Kidney (tissue), 14 donors: ENCODE measurements around the gene PADI2. TPM values are rescaled to one million over a fixed set of nuclear protein-coding genes. Genes with fewer than 3 reads are reported as not detected.

Experiments
- DNase-seq, 5 donors: peaks; one replicate each; pipeline ENCODE4 v3.0.0-alpha.2; 2013 to 2020
- FAIRE-seq: peaks from 2 replicates; lab custom pipeline; 2012; peaks lifted over from hg19 to GRCh38; lab: Jason Lieb, UNC
- H3K27ac ChIP-seq, 2 donors: one replicate each; pipeline ENCODE4 v1.7.0; 2013; ENCODE audit warnings: low read depth in 2 of 2, low read length in 2 of 2, inconsistent platforms in 1 of 2
- H3K27me3 ChIP-seq: one replicate; pipeline ENCODE4 v1.7.1; 2013; ENCODE audit warnings: low read length, inconsistent platforms; ENCODE audit not compliant: control insufficient read depth, insufficient read depth
- H3K36me3 ChIP-seq, 3 donors: one replicate each; pipeline versions ENCODE4 v1.7.0 to v1.7.1; 2013; ENCODE audit warnings: low read length in 3 of 3, control low read depth in 1 of 3, inconsistent platforms in 1 of 3; ENCODE audit not compliant: insufficient read depth in 3 of 3, control insufficient read depth in 2 of 3
- H3K4me1 ChIP-seq, 3 donors: one replicate each; pipeline versions ENCODE4 v1.7.0 to v1.7.1; 2013; ENCODE audit warnings: low read length in 3 of 3, inconsistent platforms in 1 of 3, low read depth in 1 of 3; ENCODE audit not compliant: control insufficient read depth in 2 of 3, insufficient read depth in 2 of 3
- H3K4me3 ChIP-seq, 3 donors: one replicate each; pipeline versions ENCODE4 v1.7.0 to v1.8.1; 2013; ENCODE audit warnings: low read length in 3 of 3, control low read depth in 1 of 3, inconsistent platforms in 1 of 3
- H3K9ac ChIP-seq, 3 donors: one replicate each; pipeline versions ENCODE4 v1.7.0 to v1.7.1; 2013; ENCODE audit warnings: low read length in 3 of 3, control low read depth in 1 of 3, inconsistent platforms in 1 of 3
- H3K9me3 ChIP-seq, 3 donors: one replicate each; pipeline versions ENCODE4 v1.7.0 to v1.7.1; 2013; ENCODE audit warnings: low read length in 3 of 3, control low read depth in 1 of 3, inconsistent platforms in 1 of 3; ENCODE audit not compliant: control insufficient read depth in 2 of 3, insufficient read depth in 1 of 3
- CTCF ChIP-seq: IDR thresholded peaks from 3 replicates; pipeline ENCODE4 v1.5.1; 2012; ENCODE audit warnings: mild to moderate bottlenecking, moderate library complexity, borderline replicate concordance; ENCODE audit not compliant: insufficient read depth; ENCODE audit errors: extremely low read depth
- intact Hi-C: fragments of 100-400 bp; cut with DNase I; formaldehyde crosslinking; loops from one replicate; pipeline ENCODE4 v1.11.1; 2022
- polyA plus RNA-seq: library from polyadenylated mRNA; stranded (reverse); fragments of 350-450 nt; fragmentation: Illumina TruSeq; extraction: RNeasy Lipid Tissue Mini Kit (QIAGEN cat#74804); gene quantifications from one replicate; pipeline ENCODE4 v1.2.3, GENCODE V29; 2014; ENCODE audit warnings: low read depth, low replicate concordance; ENCODE audit not compliant: insufficient read depth
- total RNA-seq: library from RNA; stranded (reverse); fragmentation: NEBNext Ultra II Directional; extraction: Animal tissue kit (Norgen Biotek cat#: 25700); gene quantifications from one replicate; pipeline ENCODE4 v1.2.1, GENCODE V29; 2021
- donor health status: control.
- donor health status: control.
- donor health status: control.
- donor health status: control.
- donor health status: control.
- donor health status: DM: yes; HTN: yes; CAD: no.
- donor health status: Normal renal cell carcinoma (clear cell type).

The PADI2 gene
- total and polyA plus RNA-seq, 2 donors from 2014 or later = 6.0 to 11.7 TPM

GRCh38 chr1:17099616-17100340, 19.5 kb downstream of the PADI2 start:
- Histone ChIP-seq H3K9me3 (no peaks in the 10 kb centered on the region), H3K9ac (no peak overlapping the region), H3K36me3 (no peaks in the 10 kb centered on the region), H3K27ac (no peak overlapping the region), H3K4me1 (peaks cover 0 to 6% (median 0%) of the 10 kb centered on the region in 3 donors), H3K27me3 (no peaks in the 10 kb centered on the region), H3K4me3 (no peak overlapping the region)
- no peak for TF ChIP-seq CTCF
- intact Hi-C loops = no loop called here
- FAIRE-seq (no peak), DNase-seq (no peak)

- H3K27ac ChIP-seq = peak overlapping the region in 1 of 2 donors; percentile 41
- DNase-seq = peak in 1 of 5 donors; percentile 19
- no peak for TF ChIP-seq CTCF
- peaks cover 0 to 6% (median 0%) of the 10 kb centered on the region in 3 donors for H3K4me1 ChIP-seq
- H3K4me3 ChIP-seq = no peak overlapping the region
- H3K9me3 ChIP-seq = no peaks in the 10 kb centered on the region
- intact Hi-C loops = no loop called here
- no peak for FAIRE-seq
- no peak overlapping the region for H3K9ac ChIP-seq
- no peaks in the 10 kb centered on the region for H3K36me3 ChIP-seq
- H3K27me3 ChIP-seq = no peaks in the 10 kb centered on the region
Observed at GRCh38 chr1:17098446-17099317, 20.6 kb downstream of the PADI2 start.

- peak in 2 of 5 donors; percentile 17 to 25 for DNase-seq
- Histone ChIP-seq H3K27ac (peak overlapping the region; percentile 51 to 55), H3K9me3 (no peaks in the 10 kb centered on the region), H3K4me3 (no peak overlapping the region), H3K9ac (no peak overlapping the region), H3K27me3 (no peaks in the 10 kb centered on the region), H3K36me3 (no peaks in the 10 kb centered on the region), H3K4me1 (peaks cover 0 to 6% (median 0%) of the 10 kb centered on the region in 3 donors)
- intact Hi-C loops = no loop called here
- FAIRE-seq = no peak
- no peak for TF ChIP-seq CTCF
Observed at GRCh38 chr1:17097787-17098186, 21.5 kb downstream of the PADI2 start.
